OCI-LY3 (cell line): ENCODE measurements around the gene ZBTB11.

ENCODE experiments used
- EZH2phosphoT487 ChIP-seq: fragments of 200-600 bp; shearing (Covaris generic); IDR thresholded peaks from 2 replicates; pipeline ENCODE4 v1.6.1; 2018; ENCODE audit warnings: antibody characterized with exemption, mixed run types, low read depth
- TF ChIP-seq, protein P1 (sequence below): fragments of 200-600, 300-600 bp; sonication (generic); IDR thresholded peaks from 2 replicates; pipeline ENCODE4 v1.5.1; 2014; ENCODE audit warnings: antibody characterized with exemption, low read length, low read depth

GRCh38 chr3:101718455-101718854 lies 41.5 kb upstream of the ZBTB11 start:
- TF ChIP-seq, protein P1, sequence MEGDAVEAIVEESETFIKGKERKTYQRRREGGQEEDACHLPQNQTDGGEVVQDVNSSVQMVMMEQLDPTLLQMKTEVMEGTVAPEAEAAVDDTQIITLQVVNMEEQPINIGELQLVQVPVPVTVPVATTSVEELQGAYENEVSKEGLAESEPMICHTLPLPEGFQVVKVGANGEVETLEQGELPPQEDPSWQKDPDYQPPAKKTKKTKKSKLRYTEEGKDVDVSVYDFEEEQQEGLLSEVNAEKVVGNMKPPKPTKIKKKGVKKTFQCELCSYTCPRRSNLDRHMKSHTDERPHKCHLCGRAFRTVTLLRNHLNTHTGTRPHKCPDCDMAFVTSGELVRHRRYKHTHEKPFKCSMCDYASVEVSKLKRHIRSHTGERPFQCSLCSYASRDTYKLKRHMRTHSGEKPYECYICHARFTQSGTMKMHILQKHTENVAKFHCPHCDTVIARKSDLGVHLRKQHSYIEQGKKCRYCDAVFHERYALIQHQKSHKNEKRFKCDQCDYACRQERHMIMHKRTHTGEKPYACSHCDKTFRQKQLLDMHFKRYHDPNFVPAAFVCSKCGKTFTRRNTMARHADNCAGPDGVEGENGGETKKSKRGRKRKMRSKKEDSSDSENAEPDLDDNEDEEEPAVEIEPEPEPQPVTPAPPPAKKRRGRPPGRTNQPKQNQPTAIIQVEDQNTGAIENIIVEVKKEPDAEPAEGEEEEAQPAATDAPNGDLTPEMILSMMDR = no peak
- no peak for TF ChIP-seq EZH2phosphoT487
